Peyer's patch (tissue), 4 donors: ENCODE data around the gene TYMP.

ENCODE experiments used
- POLR2A ChIP-seq, 2 donors: fragments of 450-650 bp; IDR thresholded peaks; one replicate each; pipeline ENCODE4 v1.5.1; 2017; ENCODE audit warnings: antibody characterized with exemption in 2 of 2, mild to moderate bottlenecking in 2 of 2, moderate library complexity in 2 of 2
- TF ChIP-seq, protein P1 (sequence below), 6 experiments: fragments of 450-650 bp in 4 of 6; fragments of 200-600 bp in 2 of 6; sonication (generic) in 1 of 6; IDR thresholded peaks; one replicate each; pipeline ENCODE4 v1.5.1; 2017 to 2019; ENCODE audit warnings: antibody characterized with exemption in 6 of 6, mild to moderate bottlenecking in 3 of 6, moderate library complexity in 1 of 6

DNA sequence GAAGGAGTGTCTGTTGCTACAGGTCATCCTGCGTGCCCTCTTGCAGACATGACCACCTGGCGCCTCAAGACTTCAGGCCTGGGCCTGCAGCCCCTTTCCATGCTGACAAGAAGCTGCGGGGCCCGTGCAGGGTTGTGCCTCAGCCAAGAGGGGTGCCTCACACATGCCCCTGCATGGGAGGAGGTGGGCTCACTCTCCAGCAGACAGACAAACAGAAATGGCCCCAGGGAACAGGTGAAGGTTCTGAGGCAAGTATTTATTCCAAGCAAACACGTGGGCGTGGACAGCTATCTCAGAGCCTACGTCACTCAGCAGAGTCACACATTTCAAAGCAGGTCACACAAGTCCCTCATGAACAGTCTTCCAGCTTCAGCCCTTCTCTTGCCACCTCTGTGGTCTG lies 38.8 kb upstream of the TYMP start:
- TF ChIP-seq, protein P1, sequence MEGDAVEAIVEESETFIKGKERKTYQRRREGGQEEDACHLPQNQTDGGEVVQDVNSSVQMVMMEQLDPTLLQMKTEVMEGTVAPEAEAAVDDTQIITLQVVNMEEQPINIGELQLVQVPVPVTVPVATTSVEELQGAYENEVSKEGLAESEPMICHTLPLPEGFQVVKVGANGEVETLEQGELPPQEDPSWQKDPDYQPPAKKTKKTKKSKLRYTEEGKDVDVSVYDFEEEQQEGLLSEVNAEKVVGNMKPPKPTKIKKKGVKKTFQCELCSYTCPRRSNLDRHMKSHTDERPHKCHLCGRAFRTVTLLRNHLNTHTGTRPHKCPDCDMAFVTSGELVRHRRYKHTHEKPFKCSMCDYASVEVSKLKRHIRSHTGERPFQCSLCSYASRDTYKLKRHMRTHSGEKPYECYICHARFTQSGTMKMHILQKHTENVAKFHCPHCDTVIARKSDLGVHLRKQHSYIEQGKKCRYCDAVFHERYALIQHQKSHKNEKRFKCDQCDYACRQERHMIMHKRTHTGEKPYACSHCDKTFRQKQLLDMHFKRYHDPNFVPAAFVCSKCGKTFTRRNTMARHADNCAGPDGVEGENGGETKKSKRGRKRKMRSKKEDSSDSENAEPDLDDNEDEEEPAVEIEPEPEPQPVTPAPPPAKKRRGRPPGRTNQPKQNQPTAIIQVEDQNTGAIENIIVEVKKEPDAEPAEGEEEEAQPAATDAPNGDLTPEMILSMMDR (IDR thresholded peaks at IDR 0.05): no peak
- no peak for TF ChIP-seq POLR2A (IDR thresholded peaks at IDR 0.05)
